WTC11 (cell line): Measurements from ENCODE around the gene DEXI.
"Not testable (repeated sequence)": the region's sequence is repeated elsewhere in the genome, so short reads cannot be mapped to it uniquely, and the experiment has no call there.

Experiments used
- ATF3 ChIP-seq: sonication (generic); formaldehyde crosslinking; conservative IDR thresholded peaks from 2 replicates; pipeline ENCODE4 v1.8.1; 2022; ENCODE audit warnings: mild to moderate bottlenecking, missing genetic modification reagents
- CTCF ChIP-seq: fragments of 200-600 bp; IDR thresholded peaks from 2 replicates; pipeline ENCODE4 v1.8.0; 2022; ENCODE audit warnings: antibody characterized with exemption
- KAT7 ChIP-seq: sonication (generic); formaldehyde crosslinking; IDR thresholded peaks from 2 replicates; pipeline ENCODE4 v1.8.1; 2023; ENCODE audit warnings: missing genetic modification reagents, mild to moderate bottlenecking, borderline replicate concordance
- OVOL2 ChIP-seq: fragments of 250-450 bp; sonication (Bioruptor Pico); IDR thresholded peaks from 2 replicates; pipeline ENCODE4 v1.9.0; 2021; ENCODE audit warnings: mild to moderate bottlenecking, borderline replicate concordance
- ZSCAN18 ChIP-seq: fragments of 250-450 bp; sonication (Bioruptor Pico); IDR thresholded peaks from 2 replicates; pipeline ENCODE4 v2.1.2; 2022; ENCODE audit warnings: mild to moderate bottlenecking, moderate library complexity

GRCh38 chr16:10941935-10942351 is 325 bp downstream of the DEXI start:
- not testable (repeated sequence) for TF ChIP-seq CTCF; ZSCAN18 (CRISPR knock-in tag); KAT7; OVOL2 (CRISPR knock-in tag); ATF3 (CRISPR knock-in tag)
